ENCODE measurements around the gene CARD11.

The CARD11 gene

GRCh38 chr7:3043544-3044371, at the start of gene CARD11:
TSS of gene CARD11 (minus strand) at chr7:3043867. CDS start at chr7:2958506, 85,361 bp downstream.
- peak within 1 kb of the TSS; percentile 93 for H3K4me3 Mint-ChIP-seq
- H3K27me3 Mint-ChIP-seq, result no peaks in the 10 kb centered on the region
- peaks cover 43% of the 10 kb centered on the region for H3K4me1 Mint-ChIP-seq (ENCODE audit: low read depth)
- no peaks in the 10 kb centered on the region for H3K9me3 Mint-ChIP-seq (ENCODE audit: low read depth)
- H3K27ac Mint-ChIP-seq, result peak within 1 kb of the TSS; percentile 89
- H3K36me3 Mint-ChIP-seq, result peaks cover 5% of the 10 kb centered on the region

GRCh38 chr7:3092468-3092867, 48.8 kb upstream of the CARD11 start:
- Mint-ChIP-seq H3K9me3 (ENCODE audit: low read depth) (no peaks in the 10 kb centered on the region), H3K4me1 (ENCODE audit: low read depth) (peaks cover 68% of the 10 kb centered on the region), H3K4me3 (peak overlapping the region; percentile 51), H3K36me3 (no peaks in the 10 kb centered on the region), H3K27me3 (no peaks in the 10 kb centered on the region), H3K27ac (peak overlapping the region; percentile 97)

DNA sequence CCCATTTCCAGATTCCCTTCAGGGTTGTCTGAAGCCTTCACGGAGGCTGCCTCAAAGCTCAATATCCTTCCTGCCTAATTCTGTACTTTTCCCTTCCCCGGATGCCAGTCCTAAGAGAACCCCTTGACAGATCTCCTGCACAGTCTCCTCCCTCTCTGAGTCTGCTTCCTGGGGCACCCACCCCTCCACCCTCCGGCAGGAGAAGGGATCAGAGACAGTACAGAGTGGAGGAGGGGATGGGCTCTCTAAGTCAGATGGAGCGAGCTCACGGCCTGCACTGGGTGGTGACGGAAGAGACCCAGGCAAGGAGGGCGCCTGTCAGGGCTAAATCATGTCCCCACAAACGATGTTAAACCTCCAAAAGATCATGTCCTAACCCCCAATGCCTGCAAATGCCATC, 48.0 kb upstream of the CARD11 start:
- H3K4me1 Mint-ChIP-seq (ENCODE audit: low read depth), result peaks cover 63% of the 10 kb centered on the region
- H3K27me3 Mint-ChIP-seq, result no peaks in the 10 kb centered on the region
- no peaks in the 10 kb centered on the region for H3K9me3 Mint-ChIP-seq (ENCODE audit: low read depth)
- H3K4me3 Mint-ChIP-seq, result peak overlapping the region; percentile 51
- H3K36me3 Mint-ChIP-seq, result no peaks in the 10 kb centered on the region
- peak overlapping the region; percentile 97 for H3K27ac Mint-ChIP-seq

DNA sequence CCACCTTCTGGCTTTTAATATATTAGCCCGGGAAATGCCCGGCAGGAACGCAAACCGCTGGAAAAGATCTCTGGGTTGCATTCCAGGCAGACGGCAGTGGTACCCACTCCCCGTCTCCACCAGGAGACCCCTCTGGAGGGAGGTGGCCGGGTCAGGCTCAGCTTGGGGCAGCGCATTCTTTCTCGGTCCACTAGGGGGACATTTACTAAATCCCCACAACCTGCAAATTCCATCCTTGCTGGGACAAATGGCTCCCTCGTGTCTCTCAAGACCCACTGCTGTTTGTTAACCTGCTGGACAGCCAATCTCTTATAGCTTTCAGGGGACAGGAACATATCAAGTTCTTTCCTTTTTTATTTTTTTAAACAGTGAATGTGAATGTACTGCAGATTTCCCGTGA, 45.8 kb upstream of the CARD11 start:
- Mint-ChIP-seq H3K4me3 (no peak overlapping the region), H3K9me3 (ENCODE audit: low read depth) (no peaks in the 10 kb centered on the region), H3K4me1 (ENCODE audit: low read depth) (peaks cover 49% of the 10 kb centered on the region), H3K27ac (no peak overlapping the region), H3K36me3 (no peaks in the 10 kb centered on the region), H3K27me3 (no peaks in the 10 kb centered on the region)

GRCh38 chr7:3087243-3087755, 43.6 kb upstream of the CARD11 start:
- H3K27ac Mint-ChIP-seq, result no peak overlapping the region
- H3K36me3 Mint-ChIP-seq, result no peaks in the 10 kb centered on the region
- H3K4me1 Mint-ChIP-seq (ENCODE audit: low read depth), result peaks cover 28% of the 10 kb centered on the region
- no peak overlapping the region for H3K4me3 Mint-ChIP-seq
- no peaks in the 10 kb centered on the region for H3K27me3 Mint-ChIP-seq
- H3K9me3 Mint-ChIP-seq (ENCODE audit: low read depth), result no peaks in the 10 kb centered on the region

- Mint-ChIP-seq H3K4me3 (no peak overlapping the region), H3K27ac (no peak overlapping the region), H3K9me3 (ENCODE audit: low read depth) (no peaks in the 10 kb centered on the region), H3K36me3 (no peaks in the 10 kb centered on the region), H3K4me1 (ENCODE audit: low read depth) (no peaks in the 10 kb centered on the region), H3K27me3 (no peaks in the 10 kb centered on the region)
These were observed 39.7 kb upstream of the CARD11 start for GRCh38 chr7:3083350-3083749.

DNA sequence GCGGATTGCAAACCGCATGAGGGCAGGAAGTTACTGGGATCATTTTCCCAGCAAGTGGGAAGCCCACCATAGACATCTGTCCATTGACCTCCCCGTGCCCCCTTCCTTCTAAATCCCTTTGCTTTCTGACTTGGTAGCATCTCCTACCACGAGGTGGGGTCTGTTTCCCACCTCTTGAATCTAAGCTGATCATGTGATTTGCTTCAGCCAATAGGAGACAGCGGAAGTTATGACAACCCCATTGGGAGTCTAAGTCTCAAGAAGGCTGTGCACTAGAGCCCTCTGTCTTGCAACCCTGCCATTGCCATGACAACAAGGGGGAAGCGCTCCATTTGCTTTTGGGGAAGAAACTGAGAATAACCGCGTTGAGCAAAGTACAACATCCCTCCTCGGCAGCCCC, 39.2 kb upstream of the CARD11 start:
- Mint-ChIP-seq H3K27ac (no peak overlapping the region), H3K4me1 (ENCODE audit: low read depth) (no peaks in the 10 kb centered on the region), H3K36me3 (no peaks in the 10 kb centered on the region), H3K27me3 (no peaks in the 10 kb centered on the region), H3K4me3 (no peak overlapping the region), H3K9me3 (ENCODE audit: low read depth) (no peaks in the 10 kb centered on the region)

GRCh38 chr7:3082386-3082785, 38.7 kb upstream of the CARD11 start:
- H3K27me3 Mint-ChIP-seq, result no peaks in the 10 kb centered on the region
- no peaks in the 10 kb centered on the region for H3K9me3 Mint-ChIP-seq (ENCODE audit: low read depth)
- no peak overlapping the region for H3K27ac Mint-ChIP-seq
- no peaks in the 10 kb centered on the region for H3K4me1 Mint-ChIP-seq (ENCODE audit: low read depth)
- no peak overlapping the region for H3K4me3 Mint-ChIP-seq
- no peaks in the 10 kb centered on the region for H3K36me3 Mint-ChIP-seq

DNA sequence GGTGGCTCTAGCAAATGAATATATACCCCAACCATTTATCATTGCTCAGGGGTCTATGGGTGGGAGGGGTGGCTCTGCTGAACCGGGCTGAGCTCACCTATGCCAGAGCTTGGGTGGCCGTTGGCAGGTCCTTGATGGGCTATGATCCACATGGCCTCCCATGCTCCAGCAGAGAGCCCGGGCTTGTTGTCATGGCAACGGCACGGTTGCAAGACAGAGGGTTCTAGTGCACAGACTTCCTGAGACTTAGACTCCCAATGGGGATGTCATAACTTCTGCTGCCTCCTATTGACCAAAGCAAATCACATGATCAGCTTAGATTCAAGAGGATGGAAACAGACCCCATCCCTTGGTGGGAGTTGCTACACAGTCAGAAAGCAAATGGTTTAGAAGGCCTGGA, 36.4 kb upstream of the CARD11 start:
- H3K36me3 Mint-ChIP-seq, result no peaks in the 10 kb centered on the region
- no peaks in the 10 kb centered on the region for H3K9me3 Mint-ChIP-seq (ENCODE audit: low read depth)
- no peak overlapping the region for H3K27ac Mint-ChIP-seq
- no peaks in the 10 kb centered on the region for H3K4me1 Mint-ChIP-seq (ENCODE audit: low read depth)
- H3K4me3 Mint-ChIP-seq, result no peak overlapping the region
- H3K27me3 Mint-ChIP-seq, result no peaks in the 10 kb centered on the region

GRCh38 chr7:3078514-3078913, 34.8 kb upstream of the CARD11 start:
- no peaks in the 10 kb centered on the region for H3K9me3 Mint-ChIP-seq (ENCODE audit: low read depth)
- H3K36me3 Mint-ChIP-seq, result no peaks in the 10 kb centered on the region
- H3K4me1 Mint-ChIP-seq (ENCODE audit: low read depth), result peaks cover 3% of the 10 kb centered on the region
- no peak overlapping the region for H3K27ac Mint-ChIP-seq
- H3K4me3 Mint-ChIP-seq, result no peak overlapping the region
- no peaks in the 10 kb centered on the region for H3K27me3 Mint-ChIP-seq

GRCh38 chr7:3076700-3077099, 33.0 kb upstream of the CARD11 start:
- H3K9me3 Mint-ChIP-seq (ENCODE audit: low read depth), result no peaks in the 10 kb centered on the region
- no peaks in the 10 kb centered on the region for H3K36me3 Mint-ChIP-seq
- H3K4me1 Mint-ChIP-seq (ENCODE audit: low read depth), result peaks cover 3% of the 10 kb centered on the region
- H3K27ac Mint-ChIP-seq, result no peak overlapping the region
- H3K27me3 Mint-ChIP-seq, result no peaks in the 10 kb centered on the region
- H3K4me3 Mint-ChIP-seq, result no peak overlapping the region

DNA sequence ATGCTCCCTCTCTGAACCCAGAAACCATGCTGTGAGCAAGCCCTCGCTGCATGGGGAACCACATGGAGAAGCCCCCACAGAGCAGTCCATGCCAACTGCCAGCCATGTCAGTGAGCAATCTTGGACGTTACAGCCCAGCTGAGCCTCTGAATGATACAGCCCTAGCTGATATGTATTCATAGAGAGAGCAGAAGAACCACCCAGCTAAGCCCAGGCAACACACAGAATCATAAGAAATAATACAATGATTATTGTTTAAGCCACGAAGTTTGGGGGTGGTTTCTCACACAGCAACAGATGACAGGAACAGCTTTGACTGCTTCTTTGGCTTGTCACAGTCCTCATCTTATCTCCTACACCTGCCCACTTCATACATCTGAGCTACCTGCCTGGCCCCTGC, 32.5 kb upstream of the CARD11 start:
- Mint-ChIP-seq H3K4me3 (no peak overlapping the region), H3K4me1 (ENCODE audit: low read depth) (peaks cover 6% of the 10 kb centered on the region), H3K27me3 (no peaks in the 10 kb centered on the region), H3K36me3 (peaks cover 4% of the 10 kb centered on the region), H3K27ac (no peak overlapping the region), H3K9me3 (ENCODE audit: low read depth) (no peaks in the 10 kb centered on the region)

DNA sequence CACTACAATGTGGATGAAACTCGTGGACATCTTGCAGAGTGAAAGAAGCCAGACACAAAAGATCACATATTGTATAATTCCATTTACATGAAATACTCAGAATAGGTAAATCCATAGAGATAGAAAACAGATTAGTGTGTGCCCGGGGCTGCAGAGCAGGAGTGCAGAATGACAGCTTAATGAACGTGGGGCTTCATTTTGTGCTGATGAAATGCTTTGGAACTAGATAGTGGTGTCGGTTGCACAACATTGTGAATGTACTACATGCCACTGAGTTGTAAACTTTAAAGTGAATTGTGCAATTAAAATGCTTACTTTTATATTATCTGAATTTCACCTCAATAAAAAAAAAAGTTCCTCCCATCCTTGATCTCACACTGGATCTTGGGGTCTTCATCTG, 31.8 kb upstream of the CARD11 start:
- peaks cover 10% of the 10 kb centered on the region for H3K4me1 Mint-ChIP-seq (ENCODE audit: low read depth)
- H3K27me3 Mint-ChIP-seq, result no peaks in the 10 kb centered on the region
- H3K36me3 Mint-ChIP-seq, result peaks cover 8% of the 10 kb centered on the region
- peaks cover 1% of the 10 kb centered on the region for H3K9me3 Mint-ChIP-seq (ENCODE audit: low read depth)
- H3K4me3 Mint-ChIP-seq, result no peak overlapping the region
- no peak overlapping the region for H3K27ac Mint-ChIP-seq

DNA sequence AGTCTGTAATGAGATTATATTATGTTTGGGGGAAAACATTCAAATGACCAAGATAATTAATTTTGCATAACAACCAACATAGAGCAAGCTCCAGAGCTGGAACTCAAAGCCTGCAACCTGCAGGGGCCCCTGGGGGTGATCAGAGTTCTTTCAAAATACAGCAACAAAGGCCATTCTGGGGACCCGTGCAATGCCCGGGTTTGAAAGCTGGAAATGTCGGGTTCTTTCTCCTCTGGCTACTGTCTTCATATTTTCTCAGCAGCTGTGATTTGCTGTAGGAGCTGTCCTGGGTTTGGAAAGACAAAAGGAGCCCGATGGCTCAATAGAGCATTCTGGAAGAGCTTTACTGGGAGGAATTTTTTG, 30.8 kb upstream of the CARD11 start:
- H3K36me3 Mint-ChIP-seq, result peaks cover 8% of the 10 kb centered on the region
- H3K4me1 Mint-ChIP-seq (ENCODE audit: low read depth), result peaks cover 20% of the 10 kb centered on the region
- no peak overlapping the region for H3K27ac Mint-ChIP-seq
- H3K4me3 Mint-ChIP-seq, result no peak overlapping the region
- no peaks in the 10 kb centered on the region for H3K27me3 Mint-ChIP-seq
- H3K9me3 Mint-ChIP-seq (ENCODE audit: low read depth), result peaks cover 5% of the 10 kb centered on the region

- no peak overlapping the region for H3K27ac Mint-ChIP-seq
- no peak overlapping the region for H3K4me3 Mint-ChIP-seq
- peaks cover 5% of the 10 kb centered on the region for H3K9me3 Mint-ChIP-seq (ENCODE audit: low read depth)
- H3K4me1 Mint-ChIP-seq (ENCODE audit: low read depth), result peaks cover 26% of the 10 kb centered on the region
- no peaks in the 10 kb centered on the region for H3K27me3 Mint-ChIP-seq
- H3K36me3 Mint-ChIP-seq, result peaks cover 8% of the 10 kb centered on the region
These were observed 30.2 kb upstream of the CARD11 start for GRCh38 chr7:3073763-3074458.
